ENCODE measurements around the gene PARD3.

DNA sequence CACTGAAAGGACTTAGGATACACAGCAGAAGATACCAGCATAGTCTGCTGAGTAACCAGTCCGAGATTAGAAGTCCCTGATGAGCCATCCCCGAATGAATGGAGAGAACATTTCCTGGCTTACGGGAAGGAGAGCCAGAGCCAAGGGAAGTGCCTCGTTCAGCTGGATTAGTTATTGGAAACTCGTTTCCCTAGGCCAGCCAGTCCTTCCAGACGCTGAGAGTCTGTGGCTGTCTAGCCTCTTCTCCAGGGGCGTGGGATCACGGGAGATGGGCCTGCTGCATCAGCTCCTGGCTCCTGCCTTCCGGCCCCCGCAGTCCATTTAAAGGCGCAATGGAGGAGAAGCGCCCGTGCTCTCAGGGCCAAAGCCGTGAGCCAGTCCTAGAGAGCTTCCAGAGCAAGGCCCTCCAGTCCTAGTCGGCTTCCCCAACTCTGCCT lies 712.8 kb downstream of the PARD3 start:
- TF ChIP-seq, protein P1, sequence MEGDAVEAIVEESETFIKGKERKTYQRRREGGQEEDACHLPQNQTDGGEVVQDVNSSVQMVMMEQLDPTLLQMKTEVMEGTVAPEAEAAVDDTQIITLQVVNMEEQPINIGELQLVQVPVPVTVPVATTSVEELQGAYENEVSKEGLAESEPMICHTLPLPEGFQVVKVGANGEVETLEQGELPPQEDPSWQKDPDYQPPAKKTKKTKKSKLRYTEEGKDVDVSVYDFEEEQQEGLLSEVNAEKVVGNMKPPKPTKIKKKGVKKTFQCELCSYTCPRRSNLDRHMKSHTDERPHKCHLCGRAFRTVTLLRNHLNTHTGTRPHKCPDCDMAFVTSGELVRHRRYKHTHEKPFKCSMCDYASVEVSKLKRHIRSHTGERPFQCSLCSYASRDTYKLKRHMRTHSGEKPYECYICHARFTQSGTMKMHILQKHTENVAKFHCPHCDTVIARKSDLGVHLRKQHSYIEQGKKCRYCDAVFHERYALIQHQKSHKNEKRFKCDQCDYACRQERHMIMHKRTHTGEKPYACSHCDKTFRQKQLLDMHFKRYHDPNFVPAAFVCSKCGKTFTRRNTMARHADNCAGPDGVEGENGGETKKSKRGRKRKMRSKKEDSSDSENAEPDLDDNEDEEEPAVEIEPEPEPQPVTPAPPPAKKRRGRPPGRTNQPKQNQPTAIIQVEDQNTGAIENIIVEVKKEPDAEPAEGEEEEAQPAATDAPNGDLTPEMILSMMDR (IDR thresholded peaks at IDR 0.05): no peak
- no peak for TF ChIP-seq MAZ (IDR thresholded peaks at IDR 0.05; ENCODE audit: borderline replicate concordance, low read depth, low read length)
- TF ChIP-seq POLR2A (IDR thresholded peaks at IDR 0.05; ENCODE audit: low read length): no peak
- TF ChIP-seq, protein P2, sequence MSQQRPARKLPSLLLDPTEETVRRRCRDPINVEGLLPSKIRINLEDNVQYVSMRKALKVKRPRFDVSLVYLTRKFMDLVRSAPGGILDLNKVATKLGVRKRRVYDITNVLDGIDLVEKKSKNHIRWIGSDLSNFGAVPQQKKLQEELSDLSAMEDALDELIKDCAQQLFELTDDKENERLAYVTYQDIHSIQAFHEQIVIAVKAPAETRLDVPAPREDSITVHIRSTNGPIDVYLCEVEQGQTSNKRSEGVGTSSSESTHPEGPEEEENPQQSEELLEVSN (IDR thresholded peaks at IDR 0.05; ENCODE audit: borderline replicate concordance, low read depth): no peak
- TF ChIP-seq, protein P3, sequence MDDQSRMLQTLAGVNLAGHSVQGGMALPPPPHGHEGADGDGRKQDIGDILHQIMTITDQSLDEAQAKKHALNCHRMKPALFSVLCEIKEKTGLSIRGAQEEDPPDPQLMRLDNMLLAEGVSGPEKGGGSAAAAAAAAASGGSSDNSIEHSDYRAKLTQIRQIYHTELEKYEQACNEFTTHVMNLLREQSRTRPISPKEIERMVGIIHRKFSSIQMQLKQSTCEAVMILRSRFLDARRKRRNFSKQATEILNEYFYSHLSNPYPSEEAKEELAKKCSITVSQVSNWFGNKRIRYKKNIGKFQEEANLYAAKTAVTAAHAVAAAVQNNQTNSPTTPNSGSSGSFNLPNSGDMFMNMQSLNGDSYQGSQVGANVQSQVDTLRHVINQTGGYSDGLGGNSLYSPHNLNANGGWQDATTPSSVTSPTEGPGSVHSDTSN (IDR thresholded peaks at IDR 0.05): no peak
- no peak for TF ChIP-seq JUNB (IDR thresholded peaks at IDR 0.05)
- no peak for TF ChIP-seq HDAC2 (IDR thresholded peaks at IDR 0.05)

Measured in A549 (cell line).